ENCODE data around the gene MKRN3. TPM values are rescaled to one million over a fixed set of nuclear protein-coding genes. Genes with fewer than 3 reads are reported as not detected.

The MKRN3 gene
- total RNA-seq, 5 donors from 2014 or later (not counting 1 experiment from before 2014, with no cell fraction given), result 2.0 to 5.8 (median 2.9) TPM

DNA sequence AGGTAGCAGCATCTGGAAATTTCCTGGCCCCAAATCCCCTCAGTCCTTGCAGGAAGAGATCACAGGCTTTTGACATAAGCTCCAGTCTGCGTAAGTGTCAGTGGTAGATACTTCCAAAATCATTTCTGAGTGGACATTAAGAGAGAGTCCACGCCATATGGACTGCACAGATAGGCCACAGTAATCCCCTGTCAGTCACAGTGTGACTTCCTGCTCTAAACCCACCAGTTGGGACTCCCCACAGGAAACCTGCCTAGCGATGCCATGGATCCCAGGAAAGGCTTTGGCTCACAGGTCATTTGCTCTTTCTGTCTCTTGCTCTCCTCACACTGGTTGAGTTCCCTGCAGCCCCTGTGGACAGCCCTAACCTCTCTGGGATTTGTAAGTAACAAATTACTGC, 28.8 kb upstream of the MKRN3 start:
- no peak overlapping the region for H3K4me3 ChIP-seq (ENCODE audit: control insufficient read depth in 1 of 2, extremely low read depth in 1 of 2, low read length in 1 of 2)
- H3K4me3 Mint-ChIP-seq, result no peak overlapping the region
- no peaks in the 10 kb centered on the region for H3K9me3 ChIP-seq
- H3K4me1 ChIP-seq (ENCODE audit: control insufficient read depth in 1 of 2, extremely low read depth in 1 of 2, insufficient read depth in 2 of 2, low read length in 2 of 2), result no peaks in the 10 kb centered on the region
- CTCF ChIA-PET, result no interaction called here
- WGBS (ENCODE audit: insufficient coverage), result 58% methylated on average over 3 of the region's 3 CpGs
- H3K9me3 Mint-ChIP-seq, result peaks cover 1 to 11% (median 4%) of the 10 kb centered on the region in 3 donors
- H3K27me3 Mint-ChIP-seq, result no peaks in the 10 kb centered on the region
- POLR2A ChIA-PET, result no interaction called here
- H3K27ac ChIP-seq (ENCODE audit: low read length), result no peak overlapping the region
- no peaks in the 10 kb centered on the region for H3K4me1 Mint-ChIP-seq
- H3K27ac Mint-ChIP-seq, result no peak overlapping the region
- no peaks in the 10 kb centered on the region for H3K27me3 ChIP-seq (replicated peaks in 1 of 2; ENCODE audit: control insufficient read depth in 2 of 2, extremely low read depth in 1 of 2, insufficient read depth in 2 of 2, low read length in 1 of 2)
- H3K36me3 Mint-ChIP-seq, result no peaks in the 10 kb centered on the region
- no peak for DNase-seq
- H3K36me3 ChIP-seq (ENCODE audit: control insufficient read depth in 2 of 2, extremely low read depth in 1 of 2, insufficient read depth in 1 of 2, low read length in 1 of 2), result no peaks in the 10 kb centered on the region
- ATAC-seq (replicated peaks in 1 of 4), result no peak

DNA sequence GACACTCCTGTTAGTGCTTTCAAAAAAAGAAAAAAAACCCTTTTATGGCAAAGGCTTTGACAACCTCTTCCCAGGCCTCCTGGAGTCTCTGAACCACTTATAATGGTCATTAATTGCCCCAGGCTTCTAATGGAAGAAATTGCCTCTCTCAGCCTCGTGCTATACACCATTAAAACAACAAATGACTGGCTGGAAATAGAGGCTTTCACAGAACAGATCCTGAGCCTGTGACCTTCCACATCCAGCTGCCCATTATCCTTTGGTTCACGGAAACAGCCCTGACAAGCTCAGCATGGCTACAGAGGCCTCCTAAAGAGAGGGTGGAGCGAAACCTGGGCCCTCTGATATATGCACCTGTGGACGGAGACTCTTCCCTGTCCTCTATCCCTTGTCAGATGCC, 26.8 kb upstream of the MKRN3 start:
- Histone ChIP-seq H3K4me3 (ENCODE audit: control insufficient read depth in 1 of 2, extremely low read depth in 1 of 2, low read length in 1 of 2) (no peak overlapping the region), H3K27me3 (replicated peaks in 1 of 2; ENCODE audit: control insufficient read depth in 2 of 2, extremely low read depth in 1 of 2, insufficient read depth in 2 of 2, low read length in 1 of 2) (no peaks in the 10 kb centered on the region), H3K9me3 (no peaks in the 10 kb centered on the region), H3K36me3 (ENCODE audit: control insufficient read depth in 2 of 2, extremely low read depth in 1 of 2, insufficient read depth in 1 of 2, low read length in 1 of 2) (no peaks in the 10 kb centered on the region), H3K27ac (ENCODE audit: low read length) (no peak overlapping the region), H3K4me1 (ENCODE audit: control insufficient read depth in 1 of 2, extremely low read depth in 1 of 2, insufficient read depth in 2 of 2, low read length in 2 of 2) (no peaks in the 10 kb centered on the region)
- WGBS (ENCODE audit: insufficient coverage), result 29% methylated on average over 1 of the region's 4 CpGs
- ChIA-PET CTCF (no interaction called here), POLR2A (no interaction called here)
- Mint-ChIP-seq H3K27ac (no peak overlapping the region), H3K27me3 (no peaks in the 10 kb centered on the region), H3K4me3 (no peak overlapping the region), H3K9me3 (peaks cover 1 to 11% (median 8%) of the 10 kb centered on the region in 3 donors), H3K36me3 (no peaks in the 10 kb centered on the region), H3K4me1 (no peaks in the 10 kb centered on the region)
- ATAC-seq (replicated peaks in 1 of 4) (no peak), DNase-seq (no peak)

DNA sequence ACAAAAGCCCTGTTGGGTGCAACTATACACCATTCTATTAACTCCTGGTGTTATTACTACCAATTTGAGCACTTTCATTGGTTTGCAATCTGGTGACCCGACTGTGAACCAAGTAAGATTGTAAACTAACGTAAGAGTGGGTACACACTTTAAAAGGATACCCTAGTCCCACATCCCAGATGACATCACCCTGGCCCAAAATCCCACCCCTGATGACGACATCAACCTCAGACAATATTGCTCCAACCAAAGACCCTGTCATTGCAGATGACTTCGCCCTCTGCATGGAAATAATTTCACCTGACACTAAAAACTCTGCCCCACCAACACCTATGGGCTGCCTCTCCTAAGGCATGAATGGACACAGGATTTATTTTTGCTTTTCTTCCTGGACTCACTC, 25.6 kb upstream of the MKRN3 start:
- no peaks in the 10 kb centered on the region for H3K4me1 Mint-ChIP-seq
- Histone ChIP-seq H3K36me3 (ENCODE audit: control insufficient read depth in 2 of 2, extremely low read depth in 1 of 2, insufficient read depth in 1 of 2, low read length in 1 of 2) (no peaks in the 10 kb centered on the region), H3K27ac (ENCODE audit: low read length) (no peak overlapping the region), H3K4me1 (ENCODE audit: control insufficient read depth in 1 of 2, extremely low read depth in 1 of 2, insufficient read depth in 2 of 2, low read length in 2 of 2) (no peaks in the 10 kb centered on the region), H3K27me3 (replicated peaks in 1 of 2; ENCODE audit: control insufficient read depth in 2 of 2, extremely low read depth in 1 of 2, insufficient read depth in 2 of 2, low read length in 1 of 2) (no peaks in the 10 kb centered on the region), H3K4me3 (ENCODE audit: control insufficient read depth in 1 of 2, extremely low read depth in 1 of 2, low read length in 1 of 2) (no peak overlapping the region), H3K9me3 (no peaks in the 10 kb centered on the region)
- ChIA-PET CTCF (no interaction called here), POLR2A (no interaction called here)
- ATAC-seq (replicated peaks in 1 of 4), result no peak
- H3K27ac Mint-ChIP-seq, result no peak overlapping the region
- no peak for DNase-seq
- no peaks in the 10 kb centered on the region for H3K36me3 Mint-ChIP-seq
- no peaks in the 10 kb centered on the region for H3K27me3 Mint-ChIP-seq
- H3K4me3 Mint-ChIP-seq, result no peak overlapping the region
- H3K9me3 Mint-ChIP-seq, result peaks cover 0 to 11% (median 4%) of the 10 kb centered on the region in 3 donors
- 67% methylated on average over 4 of the region's 4 CpGs for WGBS (ENCODE audit: insufficient coverage)

DNA sequence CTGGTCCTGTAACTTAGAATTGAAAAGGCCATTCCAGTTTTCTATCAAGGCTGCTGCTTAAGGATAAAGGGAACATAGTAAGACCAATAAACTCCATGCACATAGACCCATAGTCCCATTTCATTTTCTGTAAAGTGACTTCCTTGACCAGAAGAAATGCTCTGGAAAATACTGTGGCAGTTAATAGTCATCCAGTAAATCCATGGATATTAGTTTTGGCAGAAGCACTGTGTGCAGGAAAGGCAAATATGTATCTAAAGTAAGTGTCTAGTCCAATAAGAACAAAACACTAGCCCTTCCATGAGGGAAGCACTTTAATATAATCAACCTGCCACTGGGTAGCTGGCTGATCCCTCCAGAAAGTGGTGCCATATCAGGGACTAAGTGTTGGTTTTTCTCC, 19.3 kb upstream of the MKRN3 start:
- DNase-seq (no peak), ATAC-seq (replicated peaks in 1 of 4) (no peak)
- Mint-ChIP-seq H3K9me3 (peaks cover 0 to 4% (median 4%) of the 10 kb centered on the region in 3 donors), H3K27me3 (peaks cover 0 to 7% of the 10 kb centered on the region in 2 donors), H3K4me3 (no peak overlapping the region), H3K4me1 (no peaks in the 10 kb centered on the region), H3K27ac (no peak overlapping the region), H3K36me3 (no peaks in the 10 kb centered on the region)
- no peaks in the 10 kb centered on the region for H3K36me3 ChIP-seq (ENCODE audit: control insufficient read depth in 2 of 2, extremely low read depth in 1 of 2, insufficient read depth in 1 of 2, low read length in 1 of 2)
- no peaks in the 10 kb centered on the region for H3K27me3 ChIP-seq (replicated peaks in 1 of 2; ENCODE audit: control insufficient read depth in 2 of 2, extremely low read depth in 1 of 2, insufficient read depth in 2 of 2, low read length in 1 of 2)
- no peaks in the 10 kb centered on the region for H3K4me1 ChIP-seq (ENCODE audit: control insufficient read depth in 1 of 2, extremely low read depth in 1 of 2, insufficient read depth in 2 of 2, low read length in 2 of 2)
- CTCF ChIA-PET, result no interaction called here
- no peaks in the 10 kb centered on the region for H3K9me3 ChIP-seq
- POLR2A ChIA-PET, result no interaction called here
- no peak overlapping the region for H3K4me3 ChIP-seq (ENCODE audit: control insufficient read depth in 1 of 2, extremely low read depth in 1 of 2, low read length in 1 of 2)
- H3K27ac ChIP-seq (ENCODE audit: low read length), result no peak overlapping the region

DNA sequence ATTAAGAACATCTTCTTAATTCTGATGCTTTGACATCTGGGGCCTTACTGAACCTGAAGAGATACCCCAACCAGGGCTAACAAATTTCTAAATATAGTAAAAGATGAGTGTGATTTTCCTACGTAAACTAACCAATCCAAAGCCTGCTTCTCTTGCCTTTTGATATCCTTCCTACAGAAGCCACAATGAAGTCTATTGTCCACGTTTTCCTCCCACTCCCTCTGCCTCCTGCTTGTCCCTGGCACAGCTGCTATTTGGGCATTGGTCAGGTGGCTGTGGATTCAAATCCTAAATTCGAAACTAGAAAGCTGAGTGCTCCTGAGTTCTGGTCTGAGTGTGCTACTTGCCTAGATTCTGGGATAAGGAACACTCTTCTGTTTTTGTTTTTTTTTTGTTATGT, 17.4 kb upstream of the MKRN3 start:
- H3K27me3 Mint-ChIP-seq, result peaks cover 0 to 7% of the 10 kb centered on the region in 2 donors
- H3K27me3 ChIP-seq (replicated peaks in 1 of 2; ENCODE audit: control insufficient read depth in 2 of 2, extremely low read depth in 1 of 2, insufficient read depth in 2 of 2, low read length in 1 of 2), result no peaks in the 10 kb centered on the region
- ATAC-seq (replicated peaks in 1 of 4), result no peak
- CTCF ChIA-PET, result no interaction called here
- POLR2A ChIA-PET, result no interaction called here
- DNase-seq, result no peak
- H3K9me3 ChIP-seq, result no peaks in the 10 kb centered on the region
- no peak overlapping the region for H3K27ac ChIP-seq (ENCODE audit: low read length)
- H3K4me1 Mint-ChIP-seq, result no peaks in the 10 kb centered on the region
- WGBS (ENCODE audit: insufficient coverage), result 25% methylated on average over 1 of the region's 3 CpGs
- H3K36me3 Mint-ChIP-seq, result no peaks in the 10 kb centered on the region
- no peak overlapping the region for H3K4me3 ChIP-seq (ENCODE audit: control insufficient read depth in 1 of 2, extremely low read depth in 1 of 2, low read length in 1 of 2)
- no peak overlapping the region for H3K4me3 Mint-ChIP-seq
- H3K9me3 Mint-ChIP-seq, result peaks cover 0 to 4% (median 0%) of the 10 kb centered on the region in 3 donors
- H3K27ac Mint-ChIP-seq, result no peak overlapping the region
- H3K4me1 ChIP-seq (ENCODE audit: control insufficient read depth in 1 of 2, extremely low read depth in 1 of 2, insufficient read depth in 2 of 2, low read length in 2 of 2), result no peaks in the 10 kb centered on the region
- H3K36me3 ChIP-seq (ENCODE audit: control insufficient read depth in 2 of 2, extremely low read depth in 1 of 2, insufficient read depth in 1 of 2, low read length in 1 of 2), result no peaks in the 10 kb centered on the region

DNA sequence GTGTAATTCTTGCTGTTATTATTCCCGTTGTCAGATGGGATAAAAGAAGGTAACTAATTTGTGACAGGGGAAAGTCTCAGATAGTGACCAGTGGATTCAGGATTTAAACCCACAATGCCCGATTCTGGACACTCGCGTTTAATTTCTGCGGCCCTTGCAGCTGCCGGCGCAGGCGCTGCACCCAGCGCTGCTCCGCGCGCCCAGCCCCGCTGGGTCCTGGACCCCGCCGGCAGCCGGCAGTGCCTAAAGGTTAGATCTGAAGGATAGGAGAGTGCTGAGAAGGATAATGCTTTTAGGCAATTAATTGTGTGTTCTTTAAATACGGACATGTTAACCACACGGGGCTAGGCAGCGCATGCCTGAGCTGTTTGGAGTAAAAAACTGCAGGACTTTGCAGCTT, 3.6 kb upstream of the MKRN3 start:
- H3K9me3 ChIP-seq, result no peaks in the 10 kb centered on the region
- no peak for DNase-seq
- no peak for ATAC-seq (replicated peaks in 1 of 4)
- ChIA-PET CTCF (no interaction called here), POLR2A (no interaction called here)
- no peaks in the 10 kb centered on the region for H3K36me3 Mint-ChIP-seq
- no peak overlapping the region for H3K27ac ChIP-seq (ENCODE audit: low read length)
- H3K27ac Mint-ChIP-seq, result no peak overlapping the region
- no peaks in the 10 kb centered on the region for H3K4me1 Mint-ChIP-seq
- no peaks in the 10 kb centered on the region for H3K4me1 ChIP-seq (ENCODE audit: control insufficient read depth in 1 of 2, extremely low read depth in 1 of 2, insufficient read depth in 2 of 2, low read length in 2 of 2)
- no peak overlapping the region for H3K4me3 ChIP-seq (ENCODE audit: control insufficient read depth in 1 of 2, extremely low read depth in 1 of 2, low read length in 1 of 2)
- peaks cover 0 to 6% of the 10 kb centered on the region in 2 donors for H3K27me3 Mint-ChIP-seq
- WGBS (ENCODE audit: insufficient coverage), result 39% methylated on average over 12 of the region's 19 CpGs
- H3K36me3 ChIP-seq (ENCODE audit: control insufficient read depth in 2 of 2, extremely low read depth in 1 of 2, insufficient read depth in 1 of 2, low read length in 1 of 2), result no peaks in the 10 kb centered on the region
- H3K27me3 ChIP-seq (replicated peaks in 1 of 2; ENCODE audit: control insufficient read depth in 2 of 2, extremely low read depth in 1 of 2, insufficient read depth in 2 of 2, low read length in 1 of 2), result peaks cover 0 to 6% of the 10 kb centered on the region in 2 experiments
- peaks cover 3 to 6% (median 6%) of the 10 kb centered on the region in 3 donors for H3K9me3 Mint-ChIP-seq
- H3K4me3 Mint-ChIP-seq, result no peak overlapping the region

DNA sequence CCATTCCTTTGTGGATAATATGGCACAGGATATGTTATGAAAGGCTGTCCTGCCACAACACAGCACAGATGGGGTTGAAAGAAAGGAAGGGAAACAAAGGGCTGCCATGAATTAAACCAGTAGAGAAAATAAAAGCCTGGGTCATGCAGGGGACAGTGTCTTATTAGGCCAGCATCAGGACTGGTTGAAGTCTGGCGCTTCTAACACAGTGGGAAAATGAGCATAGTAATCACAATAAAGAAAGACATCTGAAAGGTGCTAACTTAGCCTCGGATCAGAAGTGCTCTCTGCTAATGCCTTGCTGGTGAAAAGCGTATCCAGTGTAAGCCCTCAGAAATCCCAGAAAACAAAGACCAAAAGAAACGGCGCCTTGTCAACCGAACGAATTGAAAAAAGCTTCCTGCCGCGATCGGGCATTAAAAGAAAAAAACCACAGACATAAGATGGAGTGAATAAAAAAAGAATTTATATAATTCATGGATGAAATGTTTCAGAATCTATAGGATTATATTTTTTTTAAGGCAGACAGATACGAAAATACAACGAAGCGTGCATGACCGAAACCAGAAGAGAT, 566 bp upstream of the MKRN3 start:
- ATAC-seq (replicated peaks in 1 of 4) (no peak), DNase-seq (no peak)
- whole genome bisulfite sequencing (ENCODE audit: insufficient coverage), result 90% methylated on average over 9 of the region's 14 CpGs
- CTCF ChIA-PET, result no interaction called here
- H3K4me1 ChIP-seq (ENCODE audit: control insufficient read depth in 1 of 2, extremely low read depth in 1 of 2, insufficient read depth in 2 of 2, low read length in 2 of 2), result no peaks in the 10 kb centered on the region
- H3K4me3 Mint-ChIP-seq, result peak overlapping the region; percentile 73 to 79 (median 79)
- H3K27me3 ChIP-seq (replicated peaks in 1 of 2; ENCODE audit: control insufficient read depth in 2 of 2, extremely low read depth in 1 of 2, insufficient read depth in 2 of 2, low read length in 1 of 2), result peaks cover 0 to 6% of the 10 kb centered on the region in 2 experiments
- POLR2A ChIA-PET, result interaction anchor here in 1 of 2 donors (0.6 kb wide), 1 partner anchor 51 kb away, joined by 7 read pairs; no protein-coding TSS in a partner anchor
- H3K27ac ChIP-seq (ENCODE audit: low read length), result no peak overlapping the region
- H3K27me3 Mint-ChIP-seq, result peaks cover 0 to 4% of the 10 kb centered on the region in 2 donors
- H3K36me3 ChIP-seq (ENCODE audit: control insufficient read depth in 2 of 2, extremely low read depth in 1 of 2, insufficient read depth in 1 of 2, low read length in 1 of 2), result no peaks in the 10 kb centered on the region
- H3K9me3 Mint-ChIP-seq, result peaks cover 3 to 6% (median 6%) of the 10 kb centered on the region in 3 donors
- peak overlapping the region in 1 of 2 donors; percentile 54 for H3K4me3 ChIP-seq (ENCODE audit: control insufficient read depth in 1 of 2, extremely low read depth in 1 of 2, low read length in 1 of 2)
- peaks cover 0 to 4% (median 1%) of the 10 kb centered on the region in 3 donors for H3K4me1 Mint-ChIP-seq
- peak overlapping the region in 1 of 2 donors; percentile 81 for H3K27ac Mint-ChIP-seq
- no peaks in the 10 kb centered on the region for H3K9me3 ChIP-seq
- no peaks in the 10 kb centered on the region for H3K36me3 Mint-ChIP-seq
